A549 treated with CORT108297 at 1 μM for 4 hours (cell line): ENCODE results near the gene MBIP. TPM values are rescaled to one million over a fixed set of nuclear protein-coding genes. Genes with fewer than 3 reads are reported as not detected.

ENCODE experiments used
- total RNA-seq: library from RNA; stranded (reverse); fragments of 200-300 nt; extraction: Qiagen RNA extraction; gene quantifications from 5 replicates; pipeline ENCODE4 v1.2.3, GENCODE V29; 2022

Gene MBIP, protein sequence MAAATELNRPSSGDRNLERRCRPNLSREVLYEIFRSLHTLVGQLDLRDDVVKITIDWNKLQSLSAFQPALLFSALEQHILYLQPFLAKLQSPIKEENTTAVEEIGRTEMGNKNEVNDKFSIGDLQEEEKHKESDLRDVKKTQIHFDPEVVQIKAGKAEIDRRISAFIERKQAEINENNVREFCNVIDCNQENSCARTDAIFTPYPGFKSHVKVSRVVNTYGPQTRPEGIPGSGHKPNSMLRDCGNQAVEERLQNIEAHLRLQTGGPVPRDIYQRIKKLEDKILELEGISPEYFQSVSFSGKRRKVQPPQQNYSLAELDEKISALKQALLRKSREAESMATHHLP
- 12.9 to 19.4 TPM (median 15.8 TPM) in 5 replicates for total RNA-seq

DNA sequence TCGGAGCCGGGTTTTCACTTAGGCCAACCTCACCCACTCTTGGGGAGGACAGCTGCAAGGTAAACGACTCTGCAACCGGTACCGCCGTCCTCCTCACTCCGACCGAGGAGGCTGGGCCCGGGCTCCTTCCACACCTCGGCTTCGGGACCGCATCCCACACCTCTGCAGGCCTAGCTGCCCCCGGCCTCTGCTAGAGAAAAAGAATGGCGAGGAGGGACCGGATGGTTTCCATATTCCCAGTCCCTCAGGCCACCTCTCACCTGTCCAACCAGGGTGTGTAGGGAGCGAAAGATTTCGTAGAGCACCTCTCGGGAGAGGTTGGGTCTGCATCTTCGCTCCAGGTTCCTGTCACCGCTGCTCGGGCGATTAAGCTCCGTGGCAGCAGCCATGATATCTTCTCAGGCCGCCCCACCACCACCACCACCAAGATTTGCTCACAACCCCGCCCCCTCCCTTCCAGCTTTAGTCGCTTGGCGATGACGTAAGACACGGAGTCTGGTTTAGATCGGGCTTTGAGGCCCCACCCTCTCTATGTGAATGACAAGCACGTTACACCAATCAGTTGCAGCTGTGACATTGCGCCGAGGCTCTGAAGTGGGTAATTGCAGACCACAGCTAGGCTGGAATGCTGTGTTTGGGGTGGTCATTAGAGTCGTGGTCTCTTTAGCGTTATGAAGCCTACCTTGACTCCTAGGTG lies at the start of gene MBIP:
Gene MBIP (minus strand): TSS at position 438 of the 697 bp plus-strand sequence. CDS start 49 bp downstream, at position 389.

Other genes starting within 250 kb of the MBIP start
- gene PTCSC3, start 143.9 kb downstream of the MBIP start, total RNA-seq = not detected in 5 replicates
- gene NKX2-1, start 199.6 kb upstream of the MBIP start, total RNA-seq = 0.03 TPM in 1 of 5 replicates, not detected in the others